H9 (cell line): ENCODE data around the gene ANKS1B. TPM values are rescaled to one million over a fixed set of nuclear protein-coding genes. Genes with fewer than 3 reads are reported as not detected.

ENCODE experiments used
- DNase-seq: peaks from one replicate; pipeline ENCODE4 v3.0.0-alpha.2; 2017
- H2AFZ ChIP-seq: one replicate; pipeline ENCODE4 v1.6.1; 2013; ENCODE audit warnings: mild to moderate bottlenecking, low read length, control low read depth, moderate library complexity
- H2AK5ac ChIP-seq: 2 replicates; pipeline ENCODE4 v1.6.1; 2013; ENCODE audit warnings: low read length, control low read depth, mixed read lengths; ENCODE audit not compliant: insufficient read length
- H2BK120ac ChIP-seq: one replicate; pipeline ENCODE4 v1.6.1; 2013; ENCODE audit warnings: low read depth, mild to moderate bottlenecking, low read length, control low read depth, inconsistent platforms; ENCODE audit not compliant: poor library complexity, severe bottlenecking
- H2BK12ac ChIP-seq: 2 replicates; pipeline ENCODE4 v1.6.1; 2013; ENCODE audit warnings: low read length, control low read depth, mixed read lengths, low read depth; ENCODE audit not compliant: insufficient read length
- H2BK15ac ChIP-seq: 2 replicates; pipeline ENCODE4 v1.6.1; 2013; ENCODE audit warnings: low read depth, low read length, control low read depth
- H2BK20ac ChIP-seq: one replicate; pipeline ENCODE4 v1.6.1; 2013; ENCODE audit warnings: low read depth, mild to moderate bottlenecking, low read length, control low read depth, inconsistent platforms; ENCODE audit not compliant: poor library complexity, severe bottlenecking
- H2BK5ac ChIP-seq: 2 replicates; pipeline ENCODE4 v1.6.1; 2013; ENCODE audit warnings: low read length, control low read depth, mixed read lengths; ENCODE audit not compliant: insufficient read length
- H3K14ac ChIP-seq: 2 replicates; pipeline ENCODE4 v1.6.1; 2013; ENCODE audit warnings: low read length, control low read depth; ENCODE audit not compliant: insufficient read depth
- H3K18ac ChIP-seq: 2 replicates; pipeline ENCODE4 v1.6.1; 2013; ENCODE audit warnings: low read depth, mild to moderate bottlenecking, mixed read lengths, low read length, control low read depth; ENCODE audit not compliant: insufficient read length
- H3K23ac ChIP-seq: 2 replicates; pipeline ENCODE4 v1.6.1; 2013; ENCODE audit warnings: low read length, control low read depth, mixed read lengths, low read depth; ENCODE audit not compliant: insufficient read length
- H3K23me2 ChIP-seq: 2 replicates; pipeline ENCODE4 v1.6.1; 2013; ENCODE audit warnings: low read depth, mild to moderate bottlenecking, mixed read lengths, low read length, control low read depth; ENCODE audit not compliant: insufficient read length, poor library complexity, severe bottlenecking
- H3K27ac ChIP-seq: 2 replicates; pipeline ENCODE4 v1.5.1; 2013; ENCODE audit warnings: low read length, control low read depth, mixed read lengths, low read depth; ENCODE audit not compliant: insufficient read length
- H3K27me3 ChIP-seq: 2 replicates; pipeline ENCODE4 v1.6.1; 2013; ENCODE audit warnings: low read length, control low read depth, inconsistent platforms; ENCODE audit not compliant: insufficient read depth
- H3K4ac ChIP-seq: 2 replicates; pipeline ENCODE4 v1.6.1; 2013; ENCODE audit warnings: low read depth, mild to moderate bottlenecking, control low read depth, inconsistent platforms, low read length, moderate library complexity
- H3K4me1 ChIP-seq: 2 replicates; pipeline ENCODE4 v1.6.1; 2013; ENCODE audit warnings: low read length, control low read depth, inconsistent platforms; ENCODE audit not compliant: insufficient read depth
- H3K4me2 ChIP-seq: 2 replicates; pipeline ENCODE4 v1.6.1; 2013; ENCODE audit warnings: low read length, control low read depth, mixed read lengths; ENCODE audit not compliant: insufficient read length, insufficient read depth
- H3K56ac ChIP-seq: 2 replicates; pipeline ENCODE4 v1.6.1; 2013; ENCODE audit warnings: low read depth, mild to moderate bottlenecking, mixed read lengths, low read length, control low read depth; ENCODE audit not compliant: insufficient read length
- H3K79me1 ChIP-seq: 2 replicates; pipeline ENCODE4 v1.6.1; 2013; ENCODE audit warnings: low read depth, mild to moderate bottlenecking, moderate library complexity, low read length, control low read depth, inconsistent platforms; ENCODE audit not compliant: insufficient read depth, poor library complexity, severe bottlenecking
- H3K79me2 ChIP-seq: 2 replicates; pipeline ENCODE4 v1.6.1; 2013; ENCODE audit warnings: low read length, control low read depth, inconsistent platforms; ENCODE audit not compliant: insufficient read depth
- H3K9ac ChIP-seq: 2 replicates; pipeline ENCODE4 v1.6.1; 2013; ENCODE audit warnings: low read length, control low read depth, mixed read lengths; ENCODE audit not compliant: insufficient read length; ENCODE audit errors: extremely low read depth
- H3K9me3 ChIP-seq: one replicate; pipeline ENCODE4 v1.6.1; 2013; ENCODE audit warnings: low read depth, low read length, inconsistent platforms; ENCODE audit not compliant: control insufficient read depth
- H3T11ph ChIP-seq: one replicate; pipeline ENCODE4 v1.6.1; 2013; ENCODE audit warnings: mild to moderate bottlenecking, low read length, control low read depth, inconsistent platforms
- H4K20me1 ChIP-seq: one replicate; pipeline ENCODE4 v1.6.1; 2013; ENCODE audit not compliant: control insufficient read depth, insufficient read length, insufficient read depth
- H4K5ac ChIP-seq: 2 replicates; pipeline ENCODE4 v1.6.1; 2013; ENCODE audit warnings: low read depth, mild to moderate bottlenecking, mixed read lengths, low read length, control low read depth; ENCODE audit not compliant: insufficient read length
- H4K8ac ChIP-seq: replicated peaks from 2 replicates; pipeline ENCODE4 v1.6.1; 2013; ENCODE audit warnings: low read length, control low read depth, mixed read lengths, low read depth; ENCODE audit not compliant: insufficient read length
- H4K91ac ChIP-seq: 2 replicates; pipeline ENCODE4 v1.6.1; 2013; ENCODE audit warnings: low read depth, mild to moderate bottlenecking, moderate library complexity, mixed read lengths, low read length, control low read depth; ENCODE audit not compliant: insufficient read length
- H3K27ac Mint-ChIP-seq, 3 experiments: 2 replicates in 2 of 3; 3 replicates in 1 of 3; pipeline ENCODE4 v1.8.0; 2020 to 2021; ENCODE audit warnings: mixed read lengths in 3 of 3, mild to moderate bottlenecking in 1 of 3, moderate library complexity in 1 of 3
- H3K27me3 Mint-ChIP-seq: 2 replicates; pipeline ENCODE4 v1.8.0; 2021; ENCODE audit warnings: low read depth, mild to moderate bottlenecking, moderate library complexity, mixed read lengths
- H3K36me3 Mint-ChIP-seq, 3 experiments: 2 replicates in 2 of 3; 3 replicates in 1 of 3; pipeline ENCODE4 v1.8.0; 2020 to 2021; ENCODE audit warnings: low read depth in 3 of 3, mixed read lengths in 3 of 3; ENCODE audit not compliant: insufficient read depth in 1 of 3
- H3K4me1 Mint-ChIP-seq, 2 experiments: 2 replicates each; pipeline ENCODE4 v1.8.0; 2020; ENCODE audit warnings: mixed read lengths in 2 of 2
- H3K4me3 Mint-ChIP-seq, 2 experiments: 2 replicates in 1 of 2; 3 replicates in 1 of 2; pipeline ENCODE4 v1.8.0; 2020 to 2021; ENCODE audit warnings: mild to moderate bottlenecking in 2 of 2, mixed read lengths in 2 of 2, moderate library complexity in 1 of 2
- H3K9me3 Mint-ChIP-seq, 2 experiments: 2 replicates in 1 of 2; 3 replicates in 1 of 2; pipeline ENCODE4 v1.8.0; 2020; ENCODE audit warnings: mild to moderate bottlenecking in 2 of 2, mixed read lengths in 2 of 2, moderate library complexity in 1 of 2
- CTCF ChIP-seq: fragments of 200-600 bp; sonication (generic); conservative IDR thresholded peaks from 3 replicates; pipeline ENCODE4 v1.8.0; 2021; ENCODE audit warnings: antibody characterized with exemption, mild to moderate bottlenecking
- WGBS: extraction: QIAGEN DNeasy Blood & Tissue Kit; methylation state at CpG from one replicate; pipeline ENCODE4 v1.1.7; 2013; ENCODE audit warnings: missing lambda C conversion rate, low lambda C conversion rate, mixed read lengths; ENCODE audit not compliant: insufficient read length; ENCODE audit errors: extremely low coverage; 5-methylcytosine and 5-hydroxymethylcytosine counted together
- total RNA-seq: library from RNA; stranded (reverse); gene quantifications from 2 replicates; pipeline ENCODE4 v1.2.1, GENCODE V29; 2021

ANKS1B gene
- total RNA-seq, 1 experiment from 2014 or later = 4.1 TPM

DNA sequence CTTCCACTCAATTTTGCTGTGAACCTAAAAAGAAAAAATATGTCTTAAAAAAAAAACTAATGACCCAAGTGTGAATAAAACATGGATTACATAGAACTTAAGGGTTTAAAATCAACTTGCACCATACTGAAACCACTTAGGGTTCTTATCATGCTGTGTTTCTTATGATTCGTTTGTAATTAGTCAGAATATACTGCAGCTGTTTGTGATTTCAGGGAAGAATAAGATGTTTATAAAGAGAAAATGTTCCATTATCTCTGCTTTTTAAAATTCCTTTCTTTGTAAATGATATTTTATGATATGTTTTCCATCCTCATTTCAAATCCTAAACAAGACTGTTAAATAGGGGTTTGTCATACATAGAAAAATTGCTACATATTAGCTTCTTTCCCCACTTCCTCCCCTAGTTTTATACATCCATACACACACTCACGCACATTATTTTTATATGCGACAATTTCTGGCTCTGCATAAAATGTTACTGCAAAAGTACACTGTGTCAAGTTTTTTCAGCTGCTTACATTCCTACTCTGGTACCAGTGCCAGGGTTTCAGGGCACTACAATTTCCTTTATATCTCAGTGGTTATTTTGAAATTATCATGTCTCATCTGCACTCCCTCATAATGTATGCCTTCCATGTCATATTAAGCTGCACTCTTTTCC lies 612.3 kb downstream of the ANKS1B start:
- Histone ChIP-seq H3K79me1 (no peaks in the 10 kb centered on the region), H4K5ac (no peak overlapping the region), H3K18ac (no peak overlapping the region), H3K27ac (no peak overlapping the region), H2AK5ac (no peak overlapping the region), H2BK5ac (no peak overlapping the region), H4K20me1 (no peaks in the 10 kb centered on the region), H3K56ac (no peak overlapping the region), H3K9ac (no peak overlapping the region), H3K23me2 (no peaks in the 10 kb centered on the region), H3K4me1 (no peaks in the 10 kb centered on the region), H3K79me2 (no peaks in the 10 kb centered on the region), H2BK20ac (no peak overlapping the region), H3K14ac (no peak overlapping the region), H3K9me3 (no peaks in the 10 kb centered on the region), H2BK120ac (no peak overlapping the region), H2BK12ac (no peak overlapping the region), H3K4me2 (no peak overlapping the region), H3K23ac (no peak overlapping the region), H3T11ph (no peak overlapping the region), H4K91ac (no peak overlapping the region), H2AFZ (no peak overlapping the region), H3K4ac (no peak overlapping the region), H2BK15ac (no peak overlapping the region), H3K27me3 (no peaks in the 10 kb centered on the region), H4K8ac (no peak overlapping the region)
- no peak for TF ChIP-seq CTCF
- H3K27ac Mint-ChIP-seq = no peak overlapping the region
- peaks cover 0 to 14% of the 10 kb centered on the region in 2 experiments; a peak in 2 of 4 replicates for H3K4me1 Mint-ChIP-seq
- 100% methylated on average over 2 of the region's 3 CpGs for WGBS
- DNase-seq = no peak
- H3K36me3 Mint-ChIP-seq = no peaks in the 10 kb centered on the region
- no peak overlapping the region for H3K4me3 Mint-ChIP-seq
- no peaks in the 10 kb centered on the region for H3K27me3 Mint-ChIP-seq
- no peaks in the 10 kb centered on the region for H3K9me3 Mint-ChIP-seq
